Gastroesophageal sphincter (tissue), 4 donors: ENCODE measurements around the gene AKAP13. TPM values are rescaled to one million over a fixed set of nuclear protein-coding genes. Genes with fewer than 3 reads are reported as not detected.

Experiments
- ATAC-seq: fragments of 150-250 bp; one replicate; pipeline ENCODE4 v1.9.1; 2016; ENCODE audit warnings: mild to moderate bottlenecking, moderate library complexity
- H3K27ac ChIP-seq, 4 donors: fragments of 200-600 bp; sonication (generic) in 3 of 4; 1 replicate in 3 of 4; 2 replicates in 1 of 4; pipeline ENCODE4 v1.5.1; 2016 to 2019
- H3K27me3 ChIP-seq: fragments of 200-600 bp; sonication (generic); one replicate; pipeline ENCODE4 v1.5.1; 2019
- H3K36me3 ChIP-seq, 2 donors: fragments of 200-600 bp; sonication (generic); one replicate each; pipeline ENCODE4 v1.5.1; 2019; ENCODE audit warnings: control low read depth in 1 of 2
- H3K4me1 ChIP-seq, 3 donors: fragments of 200-600 bp; sonication (generic); 1 replicate in 2 of 3; 2 replicates in 1 of 3; pipeline ENCODE4 v1.5.1; 2016 to 2019; ENCODE audit warnings: control low read depth in 2 of 3
- H3K4me3 ChIP-seq, 2 donors: fragments of 200-600 bp; sonication (generic); one replicate each; pipeline ENCODE4 v1.5.1; 2019; ENCODE audit warnings: mild to moderate bottlenecking in 1 of 2, moderate library complexity in 1 of 2
- H3K9me3 ChIP-seq, 3 donors: fragments of 200-600 bp; sonication (generic); one replicate each; pipeline ENCODE4 v1.5.1; 2017 to 2019; ENCODE audit warnings: control low read depth in 2 of 3
- EP300 ChIP-seq: sonication (generic); formaldehyde crosslinking; IDR thresholded peaks from one replicate; pipeline ENCODE4 v1.6.1; 2017; ENCODE audit warnings: antibody characterized with exemption, mild to moderate bottlenecking
- POLR2A ChIP-seq, 2 donors: fragments of 450-650 bp; IDR thresholded peaks; one replicate each; pipeline ENCODE4 v1.6.1; 2017; ENCODE audit warnings: antibody characterized with exemption in 2 of 2, mild to moderate bottlenecking in 2 of 2, moderate library complexity in 1 of 2
- POLR2AphosphoS5 ChIP-seq: sonication (generic); formaldehyde crosslinking; IDR thresholded peaks from one replicate; pipeline ENCODE4 v1.6.1; 2017; ENCODE audit warnings: antibody characterized with exemption
- WGBS, 2 donors: methylation state at CpG; one replicate each; pipeline ENCODE4 v1.1.5; 2018; ENCODE audit warnings: low coverage in 1 of 2; 5-methylcytosine and 5-hydroxymethylcytosine counted together
- total RNA-seq, 4 donors: library from RNA; depleted of rRNA; stranded (reverse); fragments of >200 nt; gene quantifications; one replicate each; pipeline ENCODE4 v1.1.0, GENCODE V29; 2016
- TF ChIP-seq, protein P1 (sequence below), 4 experiments: fragments of 200-600 bp in 2 of 4; fragments of 450-650 bp in 2 of 4; sonication (generic) in 1 of 4; IDR thresholded peaks; one replicate each; pipeline ENCODE4 v1.5.1; 2017 to 2019; ENCODE audit warnings: antibody characterized with exemption in 4 of 4, mild to moderate bottlenecking in 2 of 4, moderate library complexity in 2 of 4

The AKAP13 gene
- total RNA-seq, 4 donors from 2014 or later = 196 to 252 (median 215) TPM

DNA sequence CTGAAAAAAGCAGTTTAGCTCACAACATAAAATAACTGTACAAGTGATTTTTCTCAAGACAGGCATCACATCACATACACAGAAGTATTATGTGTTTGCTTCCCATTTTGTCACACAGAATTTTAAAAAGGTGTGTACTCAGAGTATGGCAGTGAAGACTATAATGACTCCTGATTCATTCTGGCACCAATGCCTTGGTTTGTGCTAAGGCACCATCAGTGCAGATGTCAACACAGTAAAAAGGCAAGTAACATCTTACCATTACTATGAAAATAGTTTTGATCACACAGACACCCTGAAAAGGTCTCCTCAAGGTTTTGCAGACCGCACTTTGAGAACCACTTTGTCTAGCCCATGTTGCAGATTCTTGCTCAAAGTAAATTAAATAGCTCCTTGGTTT is 222.8 kb downstream of the AKAP13 start:
- TF ChIP-seq POLR2A (IDR thresholded peaks at IDR 0.05) = no peak
- Histone ChIP-seq H3K36me3 (peaks cover 0 to 10% of the 10 kb centered on the region in 2 donors), H3K27me3 (no peaks in the 10 kb centered on the region), H3K4me3 (no peak overlapping the region), H3K9me3 (no peaks in the 10 kb centered on the region), H3K27ac (no peak overlapping the region), H3K4me1 (peaks cover 33 to 57% (median 34%) of the 10 kb centered on the region in 3 donors)
- WGBS, 2 donors = 88 to 100% methylated on average over 1 of the region's 1 CpG
- ATAC-seq = no peak

DNA sequence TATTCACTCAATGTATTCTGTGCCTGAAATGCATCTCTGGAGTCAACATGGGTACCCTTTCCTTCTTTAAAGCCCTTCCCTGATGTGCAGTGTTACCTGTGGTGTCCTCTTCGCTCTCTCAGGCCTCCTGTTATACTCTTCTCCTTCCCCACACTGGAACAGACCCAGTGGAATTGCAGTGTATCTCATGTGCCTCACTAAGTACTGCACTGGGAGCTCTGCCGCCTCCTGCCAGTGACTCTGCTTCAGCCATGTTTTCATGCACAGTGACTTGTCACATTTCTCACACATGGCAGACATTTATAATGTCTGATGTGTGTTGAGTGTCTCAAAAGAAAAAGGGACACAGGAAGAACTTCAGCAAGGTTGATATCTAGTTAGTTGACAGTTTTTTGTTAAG is 223.3 kb downstream of the AKAP13 start:
- ATAC-seq = no peak

DNA sequence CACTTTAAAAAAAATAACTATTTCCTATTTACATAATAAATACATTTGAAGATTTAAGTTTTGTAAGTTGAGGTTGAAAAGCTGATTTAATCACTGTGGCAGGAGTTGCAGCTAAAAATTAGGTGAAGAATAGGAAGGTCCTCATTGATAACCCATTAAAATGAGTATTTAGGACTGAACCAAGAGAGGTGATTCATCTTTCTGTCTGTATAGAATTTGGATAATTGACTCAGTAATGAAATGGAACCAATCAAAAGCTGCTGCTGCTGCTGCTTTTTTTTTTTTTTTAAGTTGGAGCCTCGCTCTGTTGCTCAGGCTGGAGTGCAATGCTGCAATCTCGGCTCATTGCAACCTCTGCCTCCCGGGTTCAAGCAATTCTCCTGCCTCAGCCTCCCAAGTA is 223.8 kb downstream of the AKAP13 start:
- Histone ChIP-seq H3K36me3 (peaks cover 0 to 10% of the 10 kb centered on the region in 2 donors), H3K27me3 (no peaks in the 10 kb centered on the region), H3K4me1 (peaks cover 26 to 54% (median 31%) of the 10 kb centered on the region in 3 donors), H3K27ac (no peak overlapping the region), H3K9me3 (no peaks in the 10 kb centered on the region), H3K4me3 (no peak overlapping the region)
- ATAC-seq = no peak
- 90 to 100% methylated on average over 2 to 3 of the region's 3 CpGs for WGBS, 2 donors
- TF ChIP-seq POLR2A (IDR thresholded peaks at IDR 0.05) (no peak), EP300 (no peak)

More for the DNA sequence above, 223.3 kb downstream of the AKAP13 start:
- H3K4me1 ChIP-seq = peaks cover 31 to 57% (median 34%) of the 10 kb centered on the region in 3 donors
- H3K9me3 ChIP-seq = no peaks in the 10 kb centered on the region
- H3K27ac ChIP-seq = no peak overlapping the region
- 94 to 100% methylated on average over 1 to 2 of the region's 2 CpGs for WGBS, 2 donors
- TF ChIP-seq, protein P1, sequence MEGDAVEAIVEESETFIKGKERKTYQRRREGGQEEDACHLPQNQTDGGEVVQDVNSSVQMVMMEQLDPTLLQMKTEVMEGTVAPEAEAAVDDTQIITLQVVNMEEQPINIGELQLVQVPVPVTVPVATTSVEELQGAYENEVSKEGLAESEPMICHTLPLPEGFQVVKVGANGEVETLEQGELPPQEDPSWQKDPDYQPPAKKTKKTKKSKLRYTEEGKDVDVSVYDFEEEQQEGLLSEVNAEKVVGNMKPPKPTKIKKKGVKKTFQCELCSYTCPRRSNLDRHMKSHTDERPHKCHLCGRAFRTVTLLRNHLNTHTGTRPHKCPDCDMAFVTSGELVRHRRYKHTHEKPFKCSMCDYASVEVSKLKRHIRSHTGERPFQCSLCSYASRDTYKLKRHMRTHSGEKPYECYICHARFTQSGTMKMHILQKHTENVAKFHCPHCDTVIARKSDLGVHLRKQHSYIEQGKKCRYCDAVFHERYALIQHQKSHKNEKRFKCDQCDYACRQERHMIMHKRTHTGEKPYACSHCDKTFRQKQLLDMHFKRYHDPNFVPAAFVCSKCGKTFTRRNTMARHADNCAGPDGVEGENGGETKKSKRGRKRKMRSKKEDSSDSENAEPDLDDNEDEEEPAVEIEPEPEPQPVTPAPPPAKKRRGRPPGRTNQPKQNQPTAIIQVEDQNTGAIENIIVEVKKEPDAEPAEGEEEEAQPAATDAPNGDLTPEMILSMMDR (IDR thresholded peaks at IDR 0.05) = no peak
- no peak for TF ChIP-seq POLR2A (IDR thresholded peaks at IDR 0.05)
- no peak for TF ChIP-seq POLR2AphosphoS5
- no peak for TF ChIP-seq EP300
- no peaks in the 10 kb centered on the region for H3K27me3 ChIP-seq
- H3K36me3 ChIP-seq = peaks cover 0 to 10% of the 10 kb centered on the region in 2 donors
- no peak overlapping the region for H3K4me3 ChIP-seq

DNA sequence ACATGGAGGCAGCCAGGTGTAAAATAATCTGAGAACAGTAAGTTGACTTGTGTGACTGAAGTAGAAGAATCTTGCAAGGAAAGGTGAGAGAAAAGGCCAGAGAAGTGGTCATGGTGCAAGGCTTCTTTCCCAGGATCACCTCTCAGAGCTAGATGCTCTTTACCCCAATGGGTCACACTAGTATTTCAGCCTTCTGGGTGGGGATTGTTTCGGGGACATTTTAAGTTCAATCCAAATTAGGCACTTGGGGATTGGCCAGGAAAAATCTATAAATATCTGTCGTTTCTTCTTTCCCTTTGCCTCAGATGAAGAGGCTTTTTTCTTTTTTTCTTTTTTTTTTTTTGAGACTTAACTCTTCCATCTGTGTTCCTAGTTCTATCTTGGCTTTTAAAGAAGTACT is 226.3 kb downstream of the AKAP13 start:
- no peak overlapping the region for H3K4me3 ChIP-seq
- no peak for ATAC-seq
- H3K9me3 ChIP-seq = no peaks in the 10 kb centered on the region
- H3K36me3 ChIP-seq = peaks cover 0 to 10% of the 10 kb centered on the region in 2 donors
- peaks cover 19 to 55% (median 25%) of the 10 kb centered on the region in 3 donors for H3K4me1 ChIP-seq
- H3K27me3 ChIP-seq = no peaks in the 10 kb centered on the region
- 0% methylated on average over 2 of the region's 2 CpGs for WGBS, 2 donors
- H3K27ac ChIP-seq = peak overlapping the region; percentile 47 to 72 (median 64)
- TF ChIP-seq EP300 (no peak), POLR2A (IDR thresholded peaks at IDR 0.05) (no peak), POLR2AphosphoS5 (no peak)
- TF ChIP-seq, protein P1 (IDR thresholded peaks at IDR 0.05) = no peak

DNA sequence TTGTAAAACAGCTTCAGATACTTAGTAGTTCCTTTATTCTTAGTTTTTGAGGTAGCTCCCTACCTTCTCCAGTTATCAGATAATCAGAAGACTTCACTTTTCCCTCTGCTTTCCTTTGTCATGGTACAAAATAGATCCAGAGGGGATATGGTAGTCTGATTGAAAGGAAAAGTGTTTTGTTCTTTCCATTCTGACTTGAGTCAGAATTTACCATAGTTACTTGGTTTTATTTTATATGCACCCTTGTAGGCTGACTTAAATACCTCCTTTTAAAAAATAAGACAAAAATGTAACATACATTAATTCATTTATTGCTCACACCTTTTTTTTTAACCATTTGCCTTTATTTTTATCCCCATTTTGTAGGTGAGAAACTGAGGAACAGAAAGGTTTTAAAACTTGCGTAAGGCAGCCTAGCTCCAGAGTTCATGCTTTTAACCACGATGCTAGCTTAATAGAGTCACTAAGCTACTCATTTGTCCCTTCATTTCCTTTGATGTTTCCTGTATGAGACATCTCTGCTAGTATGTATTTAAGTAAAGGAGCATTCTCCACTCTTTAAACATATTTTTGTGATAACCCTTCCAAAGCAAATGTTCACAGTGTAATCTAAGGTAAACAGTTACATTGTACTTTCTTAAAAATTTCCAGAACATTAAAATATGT is 226.9 kb downstream of the AKAP13 start:
- H3K4me3 ChIP-seq = no peak overlapping the region
- no peak for ATAC-seq
- no peaks in the 10 kb centered on the region for H3K9me3 ChIP-seq
- H3K27ac ChIP-seq = peak overlapping the region; percentile 47 to 72 (median 71)
- no peaks in the 10 kb centered on the region for H3K27me3 ChIP-seq
- TF ChIP-seq EP300 = no peak
- TF ChIP-seq, protein P1 (IDR thresholded peaks at IDR 0.05) = no peak
- no peak for TF ChIP-seq POLR2A (IDR thresholded peaks at IDR 0.05)
- no peak for TF ChIP-seq POLR2AphosphoS5
- peaks cover 0 to 10% of the 10 kb centered on the region in 2 donors for H3K36me3 ChIP-seq
- peaks cover 19 to 60% (median 25%) of the 10 kb centered on the region in 3 donors for H3K4me1 ChIP-seq
- WGBS, 2 donors = 22 to 44% methylated on average over 2 of the region's 2 CpGs

DNA sequence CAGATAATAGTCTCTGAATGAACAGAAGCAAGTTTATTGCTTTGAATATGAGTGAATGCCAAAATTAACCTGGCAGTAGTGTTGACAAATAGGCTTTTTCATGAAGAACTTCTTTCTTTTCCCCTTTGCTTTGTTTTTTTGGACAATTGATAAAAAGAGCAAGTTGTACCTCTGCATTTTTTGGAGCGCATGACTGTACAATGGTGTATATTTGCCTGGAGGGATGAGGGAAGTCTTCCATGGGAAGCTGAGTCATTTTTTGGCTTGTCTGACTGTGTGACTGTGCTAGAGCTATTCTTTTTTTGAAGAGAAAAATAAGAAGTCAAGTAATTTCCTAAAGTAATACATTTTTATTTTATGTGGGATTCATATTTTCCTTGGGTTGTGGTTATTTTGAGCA is 227.4 kb downstream of the AKAP13 start:
- H3K4me3 ChIP-seq = no peak overlapping the region
- ATAC-seq = peak; percentile 76
- H3K9me3 ChIP-seq = no peaks in the 10 kb centered on the region
- H3K27ac ChIP-seq = peak overlapping the region; percentile 71 to 76 (median 72)
- H3K4me1 ChIP-seq = peaks cover 19 to 61% (median 25%) of the 10 kb centered on the region in 3 donors
- no peaks in the 10 kb centered on the region for H3K27me3 ChIP-seq
- TF ChIP-seq POLR2A (IDR thresholded peaks at IDR 0.05) = no peak
- peak; percentile 53 for TF ChIP-seq POLR2AphosphoS5
- 0 to 9% methylated on average over 1 of the region's 1 CpG for WGBS, 2 donors
- H3K36me3 ChIP-seq = peaks cover 0 to 10% of the 10 kb centered on the region in 2 donors
